NCI-H1092 treated with DMSO at 0.1 percent for 48 hours (cell line): ENCODE results near the gene WNT2.
"Not testable (repeated sequence)": the region's sequence is repeated elsewhere in the genome, so short reads cannot be mapped to it uniquely, and the experiment has no call there.

ENCODE experiments used
- DNase-seq: peaks from one replicate; lab custom pipeline; 2025; lab: John Stamatoyannopoulos, UW

WNT2 gene

GRCh38 chr7:117302396-117302795, 20.5 kb downstream of the WNT2 start:
- DNase-seq = no peak

GRCh38 chr7:117300506-117300905, 22.4 kb downstream of the WNT2 start:
- DNase-seq = not testable (repeated sequence)

- DNase-seq = no peak
Observed at GRCh38 chr7:117297606-117298005, 25.3 kb downstream of the WNT2 start.

GRCh38 chr7:117296066-117296465, 26.8 kb downstream of the WNT2 start:
- DNase-seq = no peak

GRCh38 chr7:117285826-117286225, 37.0 kb downstream of the WNT2 start:
- no peak for DNase-seq

GRCh38 chr7:117284692-117285091, 38.2 kb downstream of the WNT2 start:
- DNase-seq = no peak

- no peak for DNase-seq
Observed at GRCh38 chr7:117283779-117284178, 39.1 kb downstream of the WNT2 start.

- no peak for DNase-seq
Observed at GRCh38 chr7:117283371-117283770, 39.5 kb downstream of the WNT2 start.

DNA sequence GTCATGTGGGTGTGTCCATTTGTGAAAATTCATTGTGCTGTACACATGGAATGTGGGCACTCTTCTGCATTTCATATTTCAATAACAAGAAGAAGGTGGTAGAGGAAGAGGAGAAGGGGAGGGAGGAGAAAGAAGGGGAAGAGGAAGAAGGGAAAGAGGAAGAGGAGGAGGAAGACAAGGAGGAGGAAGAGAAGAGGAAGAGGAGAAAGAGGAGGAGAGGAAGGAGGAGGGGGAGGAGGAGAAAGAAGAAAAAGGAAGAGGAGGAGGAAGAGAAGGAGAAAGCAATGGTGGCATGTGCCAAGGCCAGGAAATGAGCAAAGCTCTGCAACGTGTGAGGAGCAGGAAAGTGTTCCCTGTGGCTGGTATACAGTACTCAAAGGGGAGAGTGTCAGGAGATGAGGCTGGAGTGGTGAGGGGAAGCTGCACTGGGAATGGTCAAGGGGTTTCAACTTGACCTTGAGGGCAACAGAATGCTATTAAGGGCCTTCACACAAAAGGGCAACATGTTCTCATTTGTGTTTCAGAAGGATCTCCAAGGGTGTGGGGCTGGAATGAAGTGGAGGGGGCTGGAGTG, 40.5 kb downstream of the WNT2 start:
- DNase-seq = no peak

- no peak for DNase-seq
Observed at GRCh38 chr7:117281562-117281961, 41.3 kb downstream of the WNT2 start.

DNA sequence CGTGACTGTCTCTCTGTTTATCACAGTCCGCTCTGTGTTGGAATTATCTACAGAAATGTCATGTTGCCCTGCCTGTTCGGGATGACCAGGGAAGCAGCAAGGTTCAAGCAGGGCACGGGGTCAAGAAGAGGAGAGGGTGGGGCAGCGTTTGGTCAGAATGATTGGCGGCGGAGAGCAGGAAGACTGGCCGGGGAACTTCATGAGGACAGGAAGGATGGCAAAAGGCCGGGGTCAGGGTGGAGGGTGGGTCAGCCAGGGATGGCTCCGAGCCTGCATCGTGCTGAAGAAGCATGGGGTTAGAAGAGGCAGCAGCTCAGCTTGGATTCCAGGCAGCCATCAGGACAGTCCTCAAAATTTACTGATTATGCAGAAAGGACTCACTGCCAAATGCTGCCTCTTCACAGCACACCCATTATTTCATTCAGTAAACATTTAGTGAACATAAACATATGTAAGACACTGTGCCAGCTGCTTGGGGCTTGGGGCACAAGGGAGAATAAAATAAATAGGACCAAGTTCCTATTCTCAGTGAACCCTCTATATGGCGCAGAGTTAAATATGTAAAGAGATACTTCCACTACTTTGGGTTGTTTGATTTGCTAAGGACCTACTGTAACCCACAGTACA, 42.8 kb downstream of the WNT2 start:
- DNase-seq = peak; percentile 22

GRCh38 chr7:117279203-117279602, 43.7 kb downstream of the WNT2 start:
- DNase-seq = no peak

- no peak for DNase-seq
Observed at GRCh38 chr7:117278040-117278439, 44.8 kb downstream of the WNT2 start.

DNA sequence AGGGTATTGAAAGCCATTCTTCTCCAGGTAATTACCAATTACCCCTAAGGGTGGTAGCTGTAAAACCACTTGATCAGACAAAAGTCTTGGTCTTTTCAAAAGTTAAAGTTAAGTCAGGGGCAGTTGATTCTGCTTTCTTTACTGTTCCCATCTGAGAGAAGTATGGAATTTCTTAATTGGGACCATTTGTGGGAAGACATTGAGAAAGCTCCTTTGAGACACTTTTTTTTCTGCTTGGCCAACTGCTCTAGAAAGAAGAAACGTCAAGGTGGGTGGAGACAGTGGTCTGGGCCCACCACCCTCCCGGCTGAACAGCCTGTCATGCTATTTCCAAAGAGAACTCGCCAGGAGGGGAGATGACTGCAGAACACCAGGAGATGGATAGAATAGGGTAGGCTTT, 45.3 kb downstream of the WNT2 start:
- no peak for DNase-seq

- DNase-seq = no peak
Observed at GRCh38 chr7:117274951-117275350, 47.9 kb downstream of the WNT2 start.

- peak; percentile 11 for DNase-seq
Observed at GRCh38 chr7:117273814-117274225, 49.0 kb downstream of the WNT2 start.

DNA sequence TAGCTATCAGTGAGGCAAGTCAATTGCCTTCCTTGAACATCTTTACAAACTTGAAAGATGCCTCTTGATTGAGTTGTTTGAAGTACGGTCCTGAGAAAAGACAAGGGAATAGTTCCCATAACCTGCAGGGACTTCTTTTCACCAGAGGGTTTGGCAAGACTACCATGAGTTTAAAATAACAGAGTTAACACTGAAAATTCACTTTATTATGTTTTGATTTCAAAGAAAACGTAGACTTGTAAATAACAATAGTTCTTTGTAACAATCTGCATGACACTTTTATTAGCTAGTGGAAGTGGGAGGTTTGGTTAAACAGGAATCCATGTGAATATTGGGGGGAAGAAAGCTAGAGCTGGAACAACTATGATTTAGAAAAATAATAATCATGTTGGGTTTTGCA, 49.5 kb downstream of the WNT2 start:
- no peak for DNase-seq

GRCh38 chr7:117272017-117272759, 50.7 kb downstream of the WNT2 start:
- no peak for DNase-seq

DNA sequence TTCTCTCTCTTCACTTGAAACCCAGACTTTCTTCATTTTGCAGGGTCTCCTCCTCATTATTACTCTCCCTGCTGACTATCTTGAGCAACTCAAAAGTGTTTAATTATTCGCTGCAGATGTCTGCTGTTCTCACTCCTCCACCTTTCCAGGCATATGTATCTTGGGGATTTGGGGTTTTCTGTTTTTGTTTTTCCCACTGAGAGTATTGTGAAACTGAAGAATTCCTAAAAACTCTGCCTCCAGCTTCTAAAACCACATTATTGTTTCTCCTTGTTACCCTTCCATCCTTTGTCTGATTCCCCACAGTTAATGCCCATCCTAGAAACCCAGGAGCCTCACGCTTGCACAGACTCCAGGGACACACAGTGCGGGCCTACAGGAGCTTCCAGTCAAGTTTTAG, 51.3 kb downstream of the WNT2 start:
- no peak for DNase-seq

- no peak for DNase-seq
Observed at GRCh38 chr7:117270371-117270770, 52.5 kb downstream of the WNT2 start.

GRCh38 chr7:117269886-117270285, 53.0 kb downstream of the WNT2 start:
- DNase-seq = no peak

- DNase-seq = no peak
Observed at GRCh38 chr7:117269417-117269816, 53.4 kb downstream of the WNT2 start.

- DNase-seq = no peak
Observed at GRCh38 chr7:117264716-117265115, 58.1 kb downstream of the WNT2 start.
